ENCODE measurements around the gene GRIK3. TPM values are rescaled to one million over a fixed set of nuclear protein-coding genes. Genes with fewer than 3 reads are reported as not detected.

GRIK3 gene
- total RNA-seq, 6 experiments from 2014 or later, result not detected

GRCh38 chr1:36753451-36753850 lies 280.9 kb downstream of the GRIK3 start:
- H3K9me3 Mint-ChIP-seq, result peaks cover 51% of the 10 kb centered on the region
- H3K36me3 Mint-ChIP-seq (ENCODE audit: low read depth), result peaks cover 7% of the 10 kb centered on the region; the same call in 1 of the 2 replicates
- H3K4me1 Mint-ChIP-seq (ENCODE audit: low read depth), result no peaks in the 10 kb centered on the region
- DNase-seq, result no peak
- H3K4me3 Mint-ChIP-seq, result no peak overlapping the region
- no peak overlapping the region for H3K27ac Mint-ChIP-seq
- no peak for TF ChIP-seq CTCF (IDR thresholded peaks at IDR 0.05)
- peaks cover 6% of the 10 kb centered on the region for H3K27me3 Mint-ChIP-seq (ENCODE audit: insufficient read depth)

- H3K36me3 Mint-ChIP-seq (ENCODE audit: low read depth), result peaks cover 7% of the 10 kb centered on the region; the same call in 1 of the 2 replicates
- no peak overlapping the region for H3K27ac Mint-ChIP-seq
- no peaks in the 10 kb centered on the region for H3K4me1 Mint-ChIP-seq (ENCODE audit: low read depth)
- peaks cover 51% of the 10 kb centered on the region for H3K9me3 Mint-ChIP-seq
- DNase-seq, result no peak
- peaks cover 6% of the 10 kb centered on the region for H3K27me3 Mint-ChIP-seq (ENCODE audit: insufficient read depth)
- TF ChIP-seq CTCF (IDR thresholded peaks at IDR 0.05), result no peak
- no peak overlapping the region for H3K4me3 Mint-ChIP-seq
Measured at GRCh38 chr1:36752891-36753361, 281.4 kb downstream of the GRIK3 start.

DNA sequence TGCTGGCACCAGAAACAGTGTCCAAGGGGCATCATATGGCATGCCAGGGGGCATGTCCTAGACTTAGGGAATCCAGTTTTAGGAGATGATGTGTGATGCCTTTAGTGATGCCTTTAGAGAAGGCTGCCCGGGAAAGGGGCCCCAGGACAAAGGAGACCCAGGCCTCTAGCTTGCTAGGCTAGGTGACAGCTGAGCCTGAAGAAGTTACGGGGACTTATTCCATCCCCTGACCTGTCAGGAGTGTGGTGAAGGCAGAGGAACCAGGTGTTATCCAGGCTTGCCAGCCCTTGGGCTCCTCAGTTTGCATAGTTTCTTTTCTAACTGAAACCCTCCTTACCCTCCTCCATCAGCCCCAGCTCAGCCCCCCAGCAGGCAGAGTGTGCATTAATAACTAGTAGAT lies 281.9 kb downstream of the GRIK3 start:
- no peak overlapping the region for H3K27ac Mint-ChIP-seq
- H3K4me1 Mint-ChIP-seq (ENCODE audit: low read depth), result no peaks in the 10 kb centered on the region
- no peak overlapping the region for H3K4me3 Mint-ChIP-seq
- TF ChIP-seq CTCF (IDR thresholded peaks at IDR 0.05), result no peak
- H3K27me3 Mint-ChIP-seq (ENCODE audit: insufficient read depth), result peaks cover 6% of the 10 kb centered on the region
- peaks cover 7% of the 10 kb centered on the region; the same call in 1 of the 2 replicates for H3K36me3 Mint-ChIP-seq (ENCODE audit: low read depth)
- DNase-seq, result no peak
- H3K9me3 Mint-ChIP-seq, result peaks cover 53% of the 10 kb centered on the region

DNA sequence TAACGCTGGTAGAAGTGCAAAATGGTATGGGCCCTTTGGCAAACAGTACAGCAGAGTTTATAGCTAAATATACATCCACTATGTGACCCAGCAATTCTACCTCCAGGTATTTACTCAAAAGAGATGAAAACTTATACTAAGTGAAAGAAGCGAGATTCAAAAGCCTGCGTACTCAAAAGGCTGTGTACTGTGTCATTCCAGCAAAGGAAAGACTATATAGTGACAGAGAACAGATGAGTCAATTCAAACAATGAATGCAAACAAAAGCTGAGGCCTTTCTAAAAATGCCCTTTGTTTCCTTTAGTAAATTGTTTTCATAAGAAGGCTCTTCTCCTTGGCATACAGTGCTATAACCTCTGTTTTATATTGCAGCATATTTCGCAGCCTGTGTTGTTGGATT lies 282.8 kb downstream of the GRIK3 start:
- DNase-seq, result no peak
- H3K9me3 Mint-ChIP-seq, result peaks cover 50% of the 10 kb centered on the region
- H3K27me3 Mint-ChIP-seq (ENCODE audit: insufficient read depth), result peaks cover 6% of the 10 kb centered on the region
- H3K4me1 Mint-ChIP-seq (ENCODE audit: low read depth), result no peaks in the 10 kb centered on the region
- H3K4me3 Mint-ChIP-seq, result no peak overlapping the region
- no peak overlapping the region for H3K27ac Mint-ChIP-seq
- TF ChIP-seq CTCF (IDR thresholded peaks at IDR 0.05), result no peak
- H3K36me3 Mint-ChIP-seq (ENCODE audit: low read depth), result peaks cover 7% of the 10 kb centered on the region; the same call in 1 of the 2 replicates

GRCh38 chr1:36748466-36748865 lies 285.8 kb downstream of the GRIK3 start:
- Mint-ChIP-seq H3K4me3 (no peak overlapping the region), H3K36me3 (ENCODE audit: low read depth) (no peaks in the 10 kb centered on the region), H3K9me3 (peaks cover 48% of the 10 kb centered on the region), H3K4me1 (ENCODE audit: low read depth) (no peaks in the 10 kb centered on the region), H3K27ac (no peak overlapping the region), H3K27me3 (ENCODE audit: insufficient read depth) (peaks cover 2% of the 10 kb centered on the region; the same call in 1 of the 2 replicates)
- no peak for TF ChIP-seq CTCF (IDR thresholded peaks at IDR 0.05)
- no peak for DNase-seq

Data from HFFc6 (cell line).